Stimulated activated CD4-positive, alpha-beta T cell treated with anti-CD3 and anti-CD28 coated beads, Interleukin-1b, Interleukin-23, amount 100 ng/mL, for 4 hours (primary cell): Measurements from ENCODE around the gene ATP8B1.

Source experiments
- DNase-seq, 2 donors: peaks; one replicate each; pipeline ENCODE4 v3.0.0-alpha.2; 2020; ENCODE audit warnings: low read depth in 2 of 2

The ATP8B1 gene

DNA sequence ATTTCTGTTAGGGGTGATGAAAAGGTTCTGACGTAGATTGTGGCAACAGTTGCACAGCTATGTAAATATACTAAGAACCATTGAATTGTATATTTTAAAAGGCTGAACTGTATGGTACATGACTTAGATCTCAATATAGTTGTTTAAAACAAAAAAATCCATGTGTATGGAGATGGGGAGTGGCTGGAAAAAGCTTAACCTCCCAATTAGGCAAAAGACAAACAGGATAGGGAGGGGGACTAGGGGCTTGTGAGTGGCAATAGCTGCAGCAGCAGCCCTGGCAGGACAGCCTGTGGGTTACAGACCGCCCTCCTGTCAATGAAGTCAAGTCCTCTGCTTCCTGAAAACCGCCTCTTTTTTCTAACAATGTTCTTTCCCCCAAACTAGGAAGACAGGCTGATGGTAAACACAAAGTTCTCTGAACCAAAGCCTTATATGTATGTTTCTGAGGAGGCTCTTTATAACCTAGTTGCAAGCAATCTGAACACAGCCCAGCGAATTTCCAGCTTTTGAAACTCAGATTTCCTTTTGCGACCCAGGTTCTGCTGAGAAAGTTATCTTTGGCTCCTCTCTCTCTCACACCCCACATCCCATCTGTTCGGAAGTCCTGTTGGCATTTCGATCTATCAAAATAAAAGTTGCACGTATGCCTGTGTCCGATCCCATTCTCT, 10.3 kb downstream of the ATP8B1 start:
- DNase-seq: no peak

DNA sequence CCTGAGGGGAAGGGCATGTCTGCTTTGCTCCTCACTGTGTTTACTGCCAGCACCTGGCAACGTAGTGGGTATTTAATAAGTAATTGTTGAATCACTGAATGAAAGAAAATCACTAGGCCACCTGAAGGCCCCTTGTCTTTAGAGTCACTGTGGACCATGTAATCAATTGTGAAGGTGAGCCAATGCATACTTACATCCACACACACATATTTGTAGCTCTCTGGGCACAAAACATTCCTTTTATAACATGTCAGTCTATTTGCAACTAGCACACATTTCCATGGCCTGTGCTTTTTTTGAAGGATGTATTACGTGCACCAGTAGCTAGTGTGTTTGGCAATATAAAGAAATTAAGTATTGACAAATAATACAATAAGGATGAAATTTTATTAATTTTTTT, 11.2 kb downstream of the ATP8B1 start:
- DNase-seq: no peak

DNA sequence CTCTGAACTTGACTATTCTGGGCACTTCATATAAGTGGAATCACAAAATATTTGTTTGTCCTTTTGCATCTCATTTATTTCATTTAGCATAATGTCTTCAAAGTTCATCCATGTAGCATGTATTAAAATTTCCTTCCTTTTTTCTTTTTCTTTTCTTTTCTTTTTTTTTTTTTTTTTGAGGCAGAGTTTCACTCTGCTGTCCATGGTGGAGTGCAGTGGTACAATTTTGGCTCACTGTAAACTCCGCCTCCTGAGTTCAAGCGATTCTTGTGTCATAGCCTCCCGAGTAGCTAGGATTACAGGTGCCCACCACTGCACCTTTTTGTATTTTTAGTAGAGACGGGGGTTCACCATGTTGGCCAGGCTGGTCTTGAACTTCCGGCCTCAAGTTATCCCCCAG, 11.9 kb downstream of the ATP8B1 start:
- DNase-seq: no peak

DNA sequence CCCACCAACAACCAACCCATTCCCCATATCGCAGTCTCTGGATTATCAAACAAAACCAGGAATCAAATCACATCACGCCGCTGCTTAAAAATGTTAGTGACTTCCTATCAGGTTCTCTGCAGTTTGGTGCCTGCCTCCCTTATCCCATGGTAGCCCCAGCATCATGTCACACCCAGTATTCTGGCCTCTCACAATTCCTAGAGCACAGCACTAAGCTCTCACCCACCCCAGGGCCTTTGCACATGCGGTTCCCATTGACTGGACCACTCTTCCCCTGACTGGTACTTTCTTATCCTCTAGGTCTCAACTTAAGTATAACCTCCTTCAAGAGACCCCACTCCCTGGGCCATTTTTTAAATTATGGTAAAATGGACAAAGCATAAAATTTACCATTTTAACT, 12.8 kb downstream of the ATP8B1 start:
- DNase-seq: no peak

DNA sequence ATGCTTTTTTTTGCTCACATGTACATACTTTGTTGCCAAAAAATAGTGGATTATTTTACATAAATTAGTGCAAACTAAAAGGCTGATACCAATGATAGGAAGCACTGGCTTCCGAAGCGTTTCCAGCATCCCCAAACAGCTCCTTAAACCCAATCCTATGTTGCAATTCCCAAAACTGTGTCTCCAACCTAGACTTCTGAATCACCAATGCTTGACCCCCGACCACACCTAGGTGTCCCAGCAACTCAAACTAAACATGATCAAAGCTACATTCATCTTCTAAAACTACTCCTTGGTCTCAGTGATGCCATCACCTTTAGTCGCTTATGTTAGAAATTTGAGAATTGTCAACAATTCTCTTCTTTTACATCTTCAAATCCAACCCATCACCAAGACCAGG, 13.4 kb downstream of the ATP8B1 start:
- DNase-seq: no peak

DNA sequence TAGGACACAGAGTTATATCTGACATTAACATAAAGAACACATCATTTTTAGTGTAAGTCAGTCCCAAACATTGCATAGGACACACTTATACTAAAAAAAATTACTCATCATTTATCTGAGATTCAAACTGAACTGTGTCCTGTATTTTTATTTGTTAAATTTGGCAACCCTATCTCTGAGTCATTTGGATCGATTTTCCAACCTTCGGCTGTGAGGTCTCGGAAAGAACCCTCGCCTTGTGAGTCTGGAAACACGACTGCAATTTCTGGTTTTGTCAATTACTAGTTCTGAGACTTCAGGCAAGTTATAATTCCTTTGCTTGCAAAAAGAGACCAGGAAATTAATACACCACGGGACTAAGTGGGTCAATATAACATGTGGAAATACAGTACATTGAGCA, 14.0 kb downstream of the ATP8B1 start:
- no peak for DNase-seq

DNA sequence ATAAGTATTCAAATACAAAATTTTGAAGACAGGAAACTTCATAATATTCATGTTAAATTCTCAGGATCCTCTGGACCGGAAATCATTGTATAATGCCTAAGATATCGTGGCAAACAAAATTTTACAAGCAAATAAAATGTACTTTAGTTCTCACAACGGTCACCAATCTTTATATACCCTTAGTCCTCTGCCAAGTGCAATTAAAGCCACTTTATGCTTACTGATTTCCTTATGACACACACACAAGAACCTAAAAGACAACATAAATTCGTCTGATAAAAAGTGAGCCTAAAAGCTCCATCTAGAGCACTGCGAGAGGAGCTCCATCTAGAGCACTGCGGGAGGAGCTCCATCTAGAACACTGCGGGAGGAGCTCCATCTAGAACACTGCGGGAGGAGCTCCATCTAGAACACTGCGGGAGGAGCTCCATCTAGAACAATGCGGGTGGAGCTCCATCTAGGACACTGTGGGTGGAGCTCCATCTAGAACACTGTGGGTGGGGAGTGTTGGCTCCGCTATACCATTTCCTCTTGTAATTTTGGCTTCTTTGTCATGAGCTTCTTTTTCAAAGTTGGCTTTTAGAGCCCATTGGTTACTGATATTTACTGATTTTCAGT, 15.9 kb downstream of the ATP8B1 start:
- no peak for DNase-seq

DNA sequence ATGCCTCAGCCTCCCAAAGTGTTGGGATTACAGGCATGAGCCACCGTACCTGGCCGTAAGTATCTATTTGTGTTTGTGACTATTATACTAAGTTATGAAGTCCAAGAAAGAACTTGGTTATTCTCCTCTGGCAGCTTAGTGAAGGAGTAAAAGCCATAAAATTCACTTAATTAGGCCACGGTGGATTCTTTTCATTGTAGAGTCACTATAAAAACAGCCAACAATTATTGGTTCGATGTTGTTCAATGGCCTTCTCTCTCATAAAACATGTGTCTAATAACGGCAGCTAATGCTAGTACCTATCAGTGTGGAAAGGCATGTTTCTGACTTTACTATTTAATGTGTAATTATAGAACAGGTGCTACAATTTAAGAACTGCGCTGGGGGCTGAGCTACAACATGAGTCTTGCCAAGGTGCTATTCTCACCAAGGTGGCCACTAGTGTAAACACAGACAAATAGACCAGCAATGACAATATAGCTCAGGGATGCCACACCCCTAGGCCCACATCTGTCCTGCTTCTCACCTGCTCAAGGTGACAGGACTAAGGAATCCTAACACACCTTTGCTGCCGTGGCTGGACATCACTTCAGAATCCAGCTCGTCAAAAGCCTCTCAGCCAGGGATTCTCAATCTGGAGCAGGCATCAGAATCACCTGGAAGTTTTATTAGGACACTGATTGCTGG, 17.2 kb downstream of the ATP8B1 start:
- DNase-seq: no peak

DNA sequence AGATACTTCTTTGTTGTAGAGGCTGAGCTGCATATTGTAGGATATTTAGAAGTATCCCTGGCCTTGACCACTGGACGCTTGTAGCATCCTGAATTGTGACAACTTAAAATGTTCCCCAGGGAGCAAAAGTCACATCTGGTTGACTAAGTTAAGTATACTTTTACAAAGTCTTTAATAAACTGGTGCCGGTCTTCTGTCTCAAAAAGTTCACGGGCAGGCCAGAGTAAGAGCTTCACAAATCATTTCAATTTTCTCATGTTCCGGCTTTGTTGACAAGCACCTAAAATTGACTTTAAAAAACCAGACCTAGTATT, 18.4 kb downstream of the ATP8B1 start:
- no peak for DNase-seq

DNA sequence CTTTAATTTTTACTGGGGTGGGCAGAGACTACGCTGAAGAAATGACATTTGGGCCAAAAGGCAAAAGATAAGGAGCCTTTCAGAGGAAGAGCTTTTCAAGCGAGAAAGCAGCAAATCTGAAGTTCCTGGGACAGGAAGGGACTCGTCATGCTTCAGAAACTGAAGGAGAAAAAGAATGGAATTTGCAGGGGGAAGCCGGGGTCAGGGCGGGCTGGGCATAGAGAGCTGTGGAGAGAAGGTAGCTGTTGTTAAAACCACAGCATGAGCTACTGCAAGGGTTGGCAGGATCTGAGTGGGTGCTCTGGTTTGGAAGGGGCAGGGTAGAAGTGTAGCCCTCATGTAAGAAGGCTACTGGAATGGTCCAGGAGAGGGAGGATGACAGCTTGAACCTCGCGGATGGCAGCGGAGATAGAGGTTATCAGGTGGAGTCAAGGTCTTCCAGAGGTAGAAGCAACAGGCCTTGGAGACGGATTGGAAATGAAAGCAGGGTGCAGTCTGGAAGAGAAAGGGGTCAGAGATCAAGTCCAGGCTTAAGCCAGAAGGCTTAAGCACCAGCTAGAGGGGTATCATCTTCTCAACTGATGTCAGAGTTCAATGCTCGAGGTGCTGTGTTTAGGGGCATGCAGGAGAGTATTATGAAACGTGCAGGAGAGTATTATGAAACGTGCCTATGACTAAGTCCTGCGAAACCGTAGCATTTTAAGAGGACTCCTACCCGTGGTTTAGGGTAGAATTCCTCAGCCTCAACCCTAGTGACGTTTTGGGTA, 18.9 kb downstream of the ATP8B1 start:
- DNase-seq: no peak

DNA sequence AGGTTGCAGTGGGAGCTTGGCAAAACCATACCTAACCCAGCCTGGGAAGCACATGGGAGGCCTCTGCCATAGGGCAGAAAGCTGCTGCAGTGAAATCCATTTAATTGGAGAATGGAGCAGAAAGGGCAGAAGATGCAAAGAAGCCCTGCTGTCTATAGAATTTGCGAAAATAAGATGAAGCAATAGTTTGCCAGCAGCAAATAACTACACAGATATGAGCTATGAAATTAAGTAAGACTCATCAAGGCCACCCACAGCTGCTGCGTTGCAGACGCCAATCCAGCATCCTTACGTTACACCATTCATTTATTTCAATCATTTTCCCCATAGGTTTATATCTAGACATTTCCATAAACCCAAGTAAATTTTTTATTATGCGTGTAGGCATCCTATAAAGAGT, 21.1 kb downstream of the ATP8B1 start:
- no peak for DNase-seq

DNA sequence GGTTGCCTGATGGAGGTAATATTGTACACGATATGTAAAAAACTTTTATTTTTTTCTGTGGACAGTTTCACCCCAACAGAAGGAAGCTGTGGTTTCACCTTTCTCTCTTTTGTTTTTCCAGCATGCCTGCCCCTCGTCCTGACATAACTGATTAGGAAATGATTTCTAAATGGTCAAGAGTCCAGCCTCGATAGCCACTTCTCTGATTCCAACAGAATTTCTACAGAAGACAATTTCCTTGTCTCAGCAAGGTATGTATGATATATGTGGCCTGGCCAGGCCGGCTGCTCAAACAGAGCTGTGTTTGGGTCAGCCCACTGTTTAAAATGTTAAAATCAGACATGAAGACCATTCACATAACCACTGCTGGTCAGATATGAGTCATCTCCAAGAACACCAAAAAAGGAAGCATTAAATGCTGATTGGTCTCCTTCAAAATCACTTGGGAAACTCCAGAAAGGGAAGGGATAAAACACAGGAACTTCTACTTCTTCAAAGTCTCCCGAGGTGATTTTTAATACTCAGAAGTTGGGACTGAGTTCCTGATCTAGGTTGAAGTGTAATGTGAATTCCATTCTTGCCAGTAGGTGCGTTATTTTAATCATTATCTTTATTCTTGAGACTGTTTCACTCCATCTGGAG, 22.3 kb downstream of the ATP8B1 start:
- no peak for DNase-seq

DNA sequence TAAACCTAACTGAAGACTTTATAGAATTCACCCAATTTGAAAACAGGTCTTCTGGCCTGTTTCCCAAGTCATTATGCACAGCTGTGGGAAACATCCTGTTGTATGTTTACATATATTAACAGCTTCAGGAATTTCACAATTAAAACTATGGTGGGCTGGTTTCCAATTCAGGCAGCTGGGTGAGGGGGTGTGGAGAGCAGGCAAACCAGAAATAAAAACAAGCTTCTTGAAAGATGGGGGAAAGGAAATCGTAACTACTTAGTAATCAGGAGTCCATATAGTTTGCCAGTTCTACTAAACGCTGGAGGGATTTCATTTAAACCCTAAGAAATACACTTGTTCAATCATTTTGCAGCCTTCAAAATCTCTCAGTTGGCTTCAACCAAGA, 22.8 kb downstream of the ATP8B1 start:
- DNase-seq: no peak

DNA sequence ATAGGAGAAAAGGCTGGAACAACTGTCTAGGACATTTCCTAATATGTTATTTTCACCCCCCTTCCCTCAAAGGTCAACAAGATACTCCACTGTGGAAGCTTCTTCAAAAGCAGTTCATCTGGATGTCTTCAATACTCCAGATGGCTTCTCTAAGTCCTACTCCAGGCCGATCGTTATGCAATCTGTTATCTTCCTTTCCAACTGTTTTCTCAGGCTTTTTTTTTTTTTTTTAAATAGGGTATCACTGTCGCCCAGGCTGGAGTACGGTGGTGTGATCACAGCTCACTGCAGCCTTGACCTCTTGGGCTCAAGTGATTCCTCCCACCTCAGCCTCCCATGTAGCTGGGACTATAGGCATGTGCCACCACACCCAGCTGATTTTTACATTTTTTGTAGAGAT, 26.3 kb downstream of the ATP8B1 start:
- DNase-seq: no peak

DNA sequence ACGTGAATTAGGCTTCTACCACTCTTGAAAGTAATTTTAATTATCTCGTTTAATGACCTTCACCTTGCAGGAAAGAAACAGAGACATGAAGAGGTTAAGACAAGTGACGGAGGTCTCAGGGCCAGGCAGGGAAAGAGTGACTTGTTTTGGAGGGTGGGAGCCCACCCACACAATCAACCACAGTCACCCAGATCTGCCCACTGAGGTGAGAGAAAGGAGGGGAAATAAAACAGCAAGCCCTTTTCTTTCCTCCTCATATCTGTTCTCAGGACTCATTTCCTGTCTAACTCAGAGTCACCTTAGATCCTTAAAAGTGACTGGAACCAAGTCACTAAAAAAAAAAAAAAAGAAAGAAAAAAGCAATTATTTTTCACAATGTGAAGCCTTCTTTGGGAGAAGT, 26.8 kb downstream of the ATP8B1 start:
- no peak for DNase-seq

DNA sequence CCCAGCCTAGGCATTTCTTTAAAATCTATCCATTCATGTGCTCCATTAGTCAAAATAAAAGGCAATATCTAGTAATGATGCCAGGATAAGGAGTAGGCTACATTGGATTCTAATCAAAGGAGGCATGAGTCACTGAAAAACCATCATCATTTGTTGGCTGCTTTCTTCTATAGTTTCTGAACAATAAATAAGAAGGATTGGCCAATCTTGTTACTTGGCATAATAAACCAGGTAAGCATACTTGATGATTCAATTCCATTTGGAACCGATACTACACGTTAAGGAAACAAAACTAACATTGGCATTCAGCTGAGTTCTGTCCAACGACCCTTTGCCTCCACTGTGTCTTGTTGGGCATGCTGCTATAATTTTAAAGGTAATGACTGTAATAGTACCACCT, 27.2 kb downstream of the ATP8B1 start:
- no peak for DNase-seq

DNA sequence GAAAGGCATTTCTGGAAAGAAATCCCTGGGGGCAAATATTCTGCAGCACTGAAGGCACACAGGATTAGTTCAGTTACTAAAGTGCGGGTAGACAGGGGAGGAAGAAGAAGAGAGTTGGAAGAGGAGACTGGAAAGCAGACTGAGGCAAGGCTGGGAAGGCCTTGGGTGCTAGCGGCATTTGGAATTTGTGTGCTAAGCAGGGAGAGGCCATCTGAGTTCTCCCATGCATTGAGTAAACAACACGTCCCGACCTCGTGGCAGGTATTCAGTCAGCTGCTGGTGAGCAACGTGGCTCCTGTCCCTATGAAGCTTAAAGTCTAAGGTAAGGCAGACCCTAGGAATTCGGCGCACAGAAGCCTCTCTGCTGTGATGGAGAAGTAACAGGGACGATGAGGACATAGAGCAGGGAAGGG, 30.7 kb downstream of the ATP8B1 start:
- DNase-seq: no peak

DNA sequence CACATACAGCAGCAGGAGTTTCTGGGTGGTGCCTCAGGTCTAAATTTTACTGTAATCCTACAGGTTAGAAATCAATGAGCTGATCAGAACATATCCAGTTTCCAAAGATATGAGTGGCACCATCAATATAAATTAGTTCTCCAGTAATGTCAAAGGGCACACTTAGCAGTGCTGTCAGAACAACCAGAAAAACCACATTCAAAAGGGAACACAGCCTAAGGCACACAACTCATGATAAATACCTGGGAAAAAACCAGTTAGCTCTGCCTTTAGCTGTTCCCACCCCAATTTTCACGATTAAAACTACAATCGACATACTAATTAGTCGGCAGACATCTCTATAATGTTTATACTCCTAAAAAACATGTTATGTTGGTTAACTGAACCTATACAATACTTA, 31.5 kb downstream of the ATP8B1 start:
- no peak for DNase-seq

DNA sequence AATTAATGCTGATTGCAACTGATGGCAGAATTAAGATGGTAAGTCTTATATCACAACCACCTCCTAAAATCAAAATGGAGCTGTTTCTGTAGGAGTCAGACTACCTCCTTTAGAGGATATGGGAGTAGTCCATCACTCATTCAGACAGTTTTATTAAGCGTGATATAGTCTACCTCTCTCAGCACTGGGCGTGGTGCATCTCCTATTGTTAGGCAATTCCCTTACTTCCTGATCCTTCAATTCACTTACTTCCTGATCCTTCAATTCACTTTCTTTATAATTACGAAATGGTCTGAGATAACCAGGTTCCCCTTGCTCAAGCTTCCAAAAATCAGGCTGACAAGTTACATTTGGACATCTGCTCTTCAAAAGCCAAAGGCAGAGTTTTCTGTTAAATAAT, 31.9 kb downstream of the ATP8B1 start:
- no peak for DNase-seq

DNA sequence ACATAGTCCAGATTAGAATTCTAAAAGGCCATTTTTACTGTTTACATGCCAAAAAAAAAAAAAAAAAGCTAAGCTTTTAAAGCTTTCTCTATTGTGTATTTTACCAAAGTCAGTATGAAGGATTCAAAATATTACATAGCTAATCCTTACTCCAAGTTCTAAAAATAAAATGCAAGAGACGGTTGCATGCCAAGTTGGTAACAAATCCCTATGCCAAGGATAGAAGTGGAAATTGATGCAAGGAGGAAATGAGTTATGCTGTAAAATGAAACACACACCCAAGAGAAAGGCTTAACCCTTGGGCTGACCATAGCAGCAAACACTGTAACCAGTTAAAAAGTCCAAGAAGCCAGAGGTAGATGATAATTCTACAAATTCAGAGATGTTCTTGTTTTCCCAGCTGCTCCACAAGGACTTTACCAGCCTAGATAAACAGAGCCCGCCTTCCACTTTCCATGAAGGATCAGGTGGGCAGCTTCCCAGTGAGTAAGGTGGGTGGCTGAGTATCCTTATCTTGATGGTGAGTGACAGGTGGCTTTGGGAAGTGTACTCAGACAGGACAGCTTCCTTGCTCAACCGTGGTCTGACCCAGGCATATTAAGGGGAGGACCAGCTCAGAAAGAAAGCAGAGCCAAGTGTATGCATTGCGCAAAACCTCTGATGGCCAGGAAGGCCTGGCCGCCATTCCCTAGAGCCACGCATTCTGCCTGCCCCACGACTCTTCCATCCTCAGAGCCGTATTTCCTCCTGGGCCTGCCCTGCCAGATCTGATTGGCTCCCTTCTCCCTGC, 34.4 kb downstream of the ATP8B1 start:
- no peak for DNase-seq

DNA sequence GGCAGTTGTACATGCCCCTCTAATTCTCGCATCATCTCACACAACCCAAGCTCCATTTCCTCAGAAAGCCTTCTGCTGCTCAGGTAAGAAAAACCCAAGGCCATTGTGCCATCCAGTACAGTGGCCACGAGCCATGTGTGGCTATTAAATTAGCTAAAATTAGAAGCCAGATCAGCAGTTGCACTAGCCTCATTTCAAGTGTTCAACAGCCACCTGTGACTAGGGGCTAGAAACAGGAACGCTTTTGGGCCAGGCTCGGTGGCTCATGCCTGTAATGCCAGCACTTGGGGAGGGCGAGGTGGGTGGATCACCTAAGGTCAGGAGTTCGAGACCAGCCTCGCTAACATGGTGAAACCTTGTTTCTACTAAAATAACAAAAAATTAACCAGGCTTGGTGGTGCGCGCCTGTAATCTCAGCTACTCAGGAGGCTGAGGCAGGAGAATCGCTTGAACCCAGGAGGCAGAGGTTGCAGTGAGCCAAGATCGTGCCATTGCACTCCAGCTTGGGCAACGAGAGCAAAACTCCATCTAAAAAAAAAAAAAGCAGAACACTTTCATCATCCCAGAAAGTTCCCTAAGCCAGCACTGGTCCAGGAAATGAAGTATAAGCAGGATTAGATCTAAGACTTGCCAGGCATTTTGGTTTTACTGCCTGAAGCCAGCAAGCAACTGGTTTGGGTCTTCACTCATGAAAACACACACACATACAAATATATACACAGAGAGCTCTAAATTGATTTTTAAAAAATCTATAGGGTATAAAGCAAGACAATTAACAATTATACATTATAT, 35.7 kb downstream of the ATP8B1 start:
- no peak for DNase-seq
